GM19035 (cell line): ENCODE data around the gene ID1.

ENCODE experiments used
- ATAC-seq: cut with Tn5 transposase; IDR thresholded peaks from one replicate; pipeline ENCODE4 v1.9.1; 2021; ENCODE audit not compliant: unreplicated experiment

The ID1 gene

GRCh38 chr20:31605031-31605901 lies at the start of gene ID1:
TSS of gene ID1 (plus strand) at chr20:31605289. CDS start at chr20:31605388, 99 bp downstream.
- ATAC-seq = peak; percentile 75

GRCh38 chr20:31559704-31560093 lies 45.4 kb upstream of the ID1 start:
- ATAC-seq = no peak

GRCh38 chr20:31560094-31560745 lies 44.9 kb upstream of the ID1 start:
- ATAC-seq = no peak

- ATAC-seq = no peak
Measured at GRCh38 chr20:31560746-31561598, 44.1 kb upstream of the ID1 start.

GRCh38 chr20:31562241-31562640 lies 42.8 kb upstream of the ID1 start:
- no peak for ATAC-seq

GRCh38 chr20:31564284-31564683 lies 40.8 kb upstream of the ID1 start:
- no peak for ATAC-seq

- ATAC-seq = no peak
Measured at GRCh38 chr20:31565699-31566318, 39.3 kb upstream of the ID1 start.

- ATAC-seq = no peak
Measured at GRCh38 chr20:31566319-31566657, 38.8 kb upstream of the ID1 start.

- ATAC-seq = no peak
Measured at GRCh38 chr20:31566658-31567379, 38.3 kb upstream of the ID1 start.

- ATAC-seq = no peak
Measured at GRCh38 chr20:31567380-31567720, 37.7 kb upstream of the ID1 start.

GRCh38 chr20:31568041-31568731 lies 36.9 kb upstream of the ID1 start:
- no peak for ATAC-seq

GRCh38 chr20:31568773-31569162 lies 36.3 kb upstream of the ID1 start:
- ATAC-seq = no peak

- no peak for ATAC-seq
Measured at GRCh38 chr20:31569163-31570020, 35.7 kb upstream of the ID1 start.

GRCh38 chr20:31570021-31570463 lies 35.0 kb upstream of the ID1 start:
- no peak for ATAC-seq

GRCh38 chr20:31570735-31571617 lies 34.1 kb upstream of the ID1 start:
- no peak for ATAC-seq

- no peak for ATAC-seq
Measured at GRCh38 chr20:31572042-31572700, 32.9 kb upstream of the ID1 start.

GRCh38 chr20:31572701-31573554 lies 32.2 kb upstream of the ID1 start:
- peak; percentile 87 for ATAC-seq
